Heart right ventricle (tissue), 16 donors: ENCODE measurements around the gene NRDC. TPM values are rescaled to one million over a fixed set of nuclear protein-coding genes. Genes with fewer than 3 reads are reported as not detected.

Source experiments
- ATAC-seq, 8 donors: fragments of 200-7000 bp; cut with Tn5 transposase; one replicate each; pipeline ENCODE4 v1.9.1; 2020; ENCODE audit warnings: mild to moderate bottlenecking in 8 of 8, moderate library complexity in 8 of 8, moderate number of reproducible peaks in 1 of 8
- DNase-seq, 2 donors: peaks; one replicate each; pipeline ENCODE4 v3.0.0-alpha.2; 2020
- H3K27ac ChIP-seq, 10 donors: fragments of 200-600 bp; sonication (generic) in 2 of 10; one replicate each; pipeline versions ENCODE4 v1.5.0 to v1.8.0; 2020 to 2022; ENCODE audit warnings: mild to moderate bottlenecking in 3 of 10
- H3K27me3 ChIP-seq, 7 donors: fragments of 200-600 bp; one replicate each; pipeline ENCODE4 v1.8.0; 2021 to 2022; ENCODE audit warnings: mild to moderate bottlenecking in 2 of 7
- H3K36me3 ChIP-seq, 9 donors: fragments of 200-600 bp; sonication (generic) in 1 of 9; one replicate each; pipeline versions ENCODE4 v1.5.0 to v1.8.0; 2020 to 2022; ENCODE audit warnings: mild to moderate bottlenecking in 2 of 9
- H3K4me1 ChIP-seq, 9 donors: fragments of 200-600 bp; sonication (generic) in 1 of 9; one replicate each; pipeline versions ENCODE4 v1.5.0 to v1.8.0; 2020 to 2022; ENCODE audit warnings: mild to moderate bottlenecking in 4 of 9
- H3K4me3 ChIP-seq, 10 donors: fragments of 200-600 bp; sonication (generic) in 2 of 10; one replicate each; pipeline versions ENCODE4 v1.5.0 to v1.8.0; 2020 to 2022; ENCODE audit warnings: mild to moderate bottlenecking in 7 of 10, moderate library complexity in 2 of 10
- H3K9me3 ChIP-seq, 11 donors: fragments of 200-600 bp in 10 of 11; sonication (generic) in 2 of 11; one replicate each; pipeline versions ENCODE4 v1.5.0 to v1.8.0; 2013 to 2022; ENCODE audit warnings: mild to moderate bottlenecking in 2 of 11, control low read depth in 1 of 11, moderate library complexity in 1 of 11
- CTCF ChIP-seq, 9 donors: fragments of 200-600 bp; sonication (generic) in 2 of 9; IDR thresholded peaks; one replicate each; pipeline versions ENCODE4 v1.5.0 to v1.8.0; 2021 to 2022; ENCODE audit warnings: antibody characterized with exemption in 9 of 9, mild to moderate bottlenecking in 5 of 9, moderate library complexity in 1 of 9
- WGBS, 2 donors: extraction: QIAGEN DNeasy Blood & Tissue Kit; methylation state at CpG; one replicate each; pipeline ENCODE4 v1.1.7; 2013; ENCODE audit warnings: inconsistent platforms in 1 of 2; 5-methylcytosine and 5-hydroxymethylcytosine counted together
- intact Hi-C, 10 donors: fragments of 100-400 bp; cut with DNase I; formaldehyde crosslinking; loops; one replicate each; pipeline versions ENCODE4 v1.11.1 to v1.14.2; 2022
- microRNA-seq, 2 donors: library from miRNA; unstranded; fragments of <30 nt; microRNA quantifications; one replicate each; pipeline ENCODE4 v1.2.0, GENCODE V29; 2021
- polyA plus RNA-seq, 2 donors: library from polyadenylated mRNA; stranded (reverse); fragments of 200-250 nt; gene quantifications; one replicate each; pipeline ENCODE4 v1.2.3, GENCODE V29; 2013
- total RNA-seq, 10 donors: library from RNA; stranded (reverse); fragmentation: NEBNext Ultra II Directional in 3 of 10; extraction: Animal tissue kit (Norgen Biotek cat#: 25700) in 3 of 10; gene quantifications; one replicate each; pipeline versions ENCODE4 v1.2.1 to v1.2.4, GENCODE V29; 2021 to 2023
- donor health status: Arrhythmogenic right ventricular cardiomyopathy.
- donor health status: ischemic (EF 13 %, LVEDD 7.1; RV severe dilation, severe dysfunction).
- donor health status: healthy with polysubstance abuse.
- donor health status: DM: no; HTN: yes; CAD: no.
- donor health status: DM: no; HTN: no; CAD: no.
- donor health status: ischemic (EF 25% LVEDD 6.9; RV normal size, moderate dysfunction).
- donor health status: ischemic (EF 25% LVEDD 5.7; RV mildly dilated, moderate dysfunction).
- donor health status: healthy.
- donor health status: DM: yes; HTN: yes; CAD: no.
- donor health status: Ischemic cardiomyopathy.
- donor health status: ischemic (EF 35%, LVEDD 5.7; RV mildly dilated, moderate dysfunction).
- donor health status: nonischemic (EF 11% LVEDD 7.7; RV severe dilation, severe dysfunction).
- donor health status: DM: yes; HTN: yes; CAD: no.
- donor health status: PGD.
- donor health status: ischemic (EF 29% LVEDD 5.4; RV normal size, mild dysfunction).
- donor health status: nonischemic (EF 23%, LVEDD 6.1; RV moderate dilation, normal function).

NRDC gene
- total and polyA plus RNA-seq, 12 donors: 77.8 to 228 (median 135) TPM

GRCh38 chr1:51745304-51745570, 133.3 kb downstream of the NRDC start:
- Histone ChIP-seq H3K9me3 (no peaks in the 10 kb centered on the region), H3K27me3 (no peaks in the 10 kb centered on the region), H3K27ac (no peak overlapping the region), H3K4me1 (peaks cover 0 to 24% (median 14%) of the 10 kb centered on the region in 9 donors), H3K4me3 (no peak overlapping the region), H3K36me3 (peaks cover 0 to 36% (median 8%) of the 10 kb centered on the region in 9 donors)
- no peak for TF ChIP-seq CTCF (IDR thresholded peaks at IDR 0.05)
- intact Hi-C loops: no loop called here
- ATAC-seq: no peak
- DNase-seq: no peak

GRCh38 chr1:51744506-51745303, 133.8 kb downstream of the NRDC start:
- ATAC-seq: no peak

GRCh38 chr1:51741121-51741681, 137.3 kb downstream of the NRDC start:
- TF ChIP-seq CTCF (IDR thresholded peaks at IDR 0.05): no peak
- Histone ChIP-seq H3K27me3 (no peaks in the 10 kb centered on the region), H3K27ac (no peak overlapping the region), H3K4me1 (peaks cover 0 to 47% (median 33%) of the 10 kb centered on the region in 9 donors), H3K4me3 (no peak overlapping the region), H3K36me3 (peaks cover 0 to 6% (median 0%) of the 10 kb centered on the region in 9 donors), H3K9me3 (no peaks in the 10 kb centered on the region)
- DNase-seq: no peak
- no peak for ATAC-seq
- 94 to 98% methylated on average over 1 of the region's 1 CpG for WGBS, 2 donors
- intact Hi-C loops: no loop called here

More at GRCh38 chr1:51744506-51745303, 133.8 kb downstream of the NRDC start:
- 67 to 76% methylated on average over 4 of the region's 4 CpGs for WGBS, 2 donors
- Histone ChIP-seq H3K36me3 (peaks cover 0 to 35% (median 3%) of the 10 kb centered on the region in 9 donors), H3K27me3 (no peaks in the 10 kb centered on the region), H3K9me3 (no peaks in the 10 kb centered on the region), H3K4me1 (peaks cover 0 to 18% (median 13%) of the 10 kb centered on the region in 9 donors), H3K4me3 (no peak overlapping the region), H3K27ac (no peak overlapping the region)
- TF ChIP-seq CTCF (IDR thresholded peaks at IDR 0.05): no peak
- no peak for DNase-seq
- intact Hi-C loops: no loop called here

- intact Hi-C loops: no loop called here
- Histone ChIP-seq H3K4me1 (peaks cover 0 to 53% (median 37%) of the 10 kb centered on the region in 9 donors), H3K27me3 (no peaks in the 10 kb centered on the region), H3K9me3 (no peaks in the 10 kb centered on the region), H3K36me3 (peaks cover 0 to 6% (median 0%) of the 10 kb centered on the region in 9 donors), H3K4me3 (no peak overlapping the region), H3K27ac (no peak overlapping the region)
- ATAC-seq (no peak), DNase-seq (no peak)
- no peak for TF ChIP-seq CTCF (IDR thresholded peaks at IDR 0.05)
- 86% methylated on average over 3 of the region's 3 CpGs for WGBS, 2 donors
Observed at GRCh38 chr1:51740652-51741051, 137.9 kb downstream of the NRDC start.

Small RNA genes within 50 kb of the gene (microRNA-seq; reads per million reads assigned to microRNA genes)
- 0 reads per million in 2 donors for gene MIR761

Other genes with a start within 250 kb of the NRDC start
- gene RAB3B, start 112.0 kb upstream of the NRDC start, total RNA-seq: under 1 TPM in 1 of 10 donors, not detected in 9; 0.02 TPM
- under 1 TPM in 1 of 2 donors, not detected in 1; 0.01 TPM for gene RAB3B, start 112.0 kb upstream of the NRDC start, polyA plus RNA-seq
- 1 to 10 TPM; 1.9 to 4.2 (median 3.5) TPM for gene KTI12, start 155.1 kb upstream of the NRDC start, total RNA-seq
- gene KTI12, start 155.1 kb upstream of the NRDC start, polyA plus RNA-seq: 1 to 10 TPM; 2.6 to 7.5 TPM
- gene TXNDC12, start 176.5 kb upstream of the NRDC start, total RNA-seq: 10 to 100 TPM; 18.9 to 34.9 (median 27.3) TPM
- gene TXNDC12, start 176.5 kb upstream of the NRDC start, polyA plus RNA-seq: 10 to 100 TPM; 15.6 to 28.5 TPM
- 10 to 100 TPM; 27.7 to 37.1 (median 30.2) TPM for gene BTF3L4, start 177.6 kb upstream of the NRDC start, total RNA-seq
- gene BTF3L4, start 177.6 kb upstream of the NRDC start, polyA plus RNA-seq: 10 to 100 TPM; 24.9 to 36.3 TPM